Esophagus squamous epithelium (tissue), 4 donors: ENCODE measurements around the gene LHPP.

ENCODE experiments used
- POLR2A ChIP-seq, 4 donors: fragments of 450-650 bp; IDR thresholded peaks; one replicate each; pipeline ENCODE4 v1.6.1; 2017; ENCODE audit warnings: antibody characterized with exemption in 4 of 4, mild to moderate bottlenecking in 4 of 4, moderate library complexity in 3 of 4
- TF ChIP-seq, protein P1 (sequence below), 6 experiments: fragments of 450-650 bp in 4 of 6; fragments of 200-600 bp in 2 of 6; sonication (generic) in 2 of 6; IDR thresholded peaks; one replicate each; pipeline ENCODE4 v1.5.1; 2016 to 2019; ENCODE audit warnings: antibody characterized with exemption in 6 of 6, mild to moderate bottlenecking in 4 of 6, moderate library complexity in 4 of 6

DNA sequence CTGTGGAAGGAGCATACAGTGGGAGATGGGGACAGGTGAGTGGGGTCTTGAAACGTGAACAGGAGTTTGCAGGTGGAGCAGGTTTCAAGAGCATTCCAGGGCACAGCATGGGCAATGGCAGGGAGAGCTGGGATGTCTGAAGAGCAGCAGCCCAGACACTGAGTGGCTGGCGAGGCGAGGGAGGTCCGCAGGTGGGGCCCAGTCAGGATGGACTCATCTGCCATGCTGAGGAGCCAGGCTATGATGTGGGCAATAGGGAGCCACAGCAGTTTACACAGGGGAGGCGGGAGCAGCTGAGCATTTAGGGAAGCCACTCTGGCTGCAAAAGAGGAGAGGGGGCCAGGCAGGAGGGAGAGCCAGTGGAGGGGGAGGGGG, 143.8 kb downstream of the LHPP start:
- TF ChIP-seq, protein P1, sequence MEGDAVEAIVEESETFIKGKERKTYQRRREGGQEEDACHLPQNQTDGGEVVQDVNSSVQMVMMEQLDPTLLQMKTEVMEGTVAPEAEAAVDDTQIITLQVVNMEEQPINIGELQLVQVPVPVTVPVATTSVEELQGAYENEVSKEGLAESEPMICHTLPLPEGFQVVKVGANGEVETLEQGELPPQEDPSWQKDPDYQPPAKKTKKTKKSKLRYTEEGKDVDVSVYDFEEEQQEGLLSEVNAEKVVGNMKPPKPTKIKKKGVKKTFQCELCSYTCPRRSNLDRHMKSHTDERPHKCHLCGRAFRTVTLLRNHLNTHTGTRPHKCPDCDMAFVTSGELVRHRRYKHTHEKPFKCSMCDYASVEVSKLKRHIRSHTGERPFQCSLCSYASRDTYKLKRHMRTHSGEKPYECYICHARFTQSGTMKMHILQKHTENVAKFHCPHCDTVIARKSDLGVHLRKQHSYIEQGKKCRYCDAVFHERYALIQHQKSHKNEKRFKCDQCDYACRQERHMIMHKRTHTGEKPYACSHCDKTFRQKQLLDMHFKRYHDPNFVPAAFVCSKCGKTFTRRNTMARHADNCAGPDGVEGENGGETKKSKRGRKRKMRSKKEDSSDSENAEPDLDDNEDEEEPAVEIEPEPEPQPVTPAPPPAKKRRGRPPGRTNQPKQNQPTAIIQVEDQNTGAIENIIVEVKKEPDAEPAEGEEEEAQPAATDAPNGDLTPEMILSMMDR (IDR thresholded peaks at IDR 0.05) = no peak
- TF ChIP-seq POLR2A (IDR thresholded peaks at IDR 0.05) = no peak
